CD14-positive monocyte (primary cell): Measurements from ENCODE around the gene TRPV5. TPM values are rescaled to one million over a fixed set of nuclear protein-coding genes. Genes with fewer than 3 reads are reported as not detected.
A peak's percentile ranks its signal among the peaks of the same experiment; 100 is the strongest.

Experiments used
- DNase-seq, 3 donors: peaks; one replicate each; pipeline ENCODE4 v3.0.0-alpha.2; 2011 to 2022
- H2AFZ ChIP-seq: 2 replicates; pipeline ENCODE4 v1.6.0; 2012; ENCODE audit warnings: mild to moderate bottlenecking, low read depth, low read length, inconsistent platforms; ENCODE audit not compliant: insufficient read depth, poor library complexity, severe bottlenecking
- H3K27ac ChIP-seq, 2 donors: 1 replicate in 1 of 2; 2 replicates in 1 of 2; pipeline ENCODE4 v1.5.1; 2012 to 2013; ENCODE audit warnings: low read length in 2 of 2, control low read depth in 1 of 2, inconsistent platforms in 1 of 2, low read depth in 1 of 2, mild to moderate bottlenecking in 1 of 2
- H3K27me3 ChIP-seq, 2 donors: one replicate each; pipeline versions ENCODE4 v1.6.0 to v1.6.1; 2011 to 2013; ENCODE audit warnings: low read length in 2 of 2; ENCODE audit not compliant: control insufficient read depth in 2 of 2, insufficient read depth in 2 of 2
- H3K36me3 ChIP-seq, 2 donors: replicated peaks in 1 of 2; 1 replicate in 1 of 2; 2 replicates in 1 of 2; pipeline versions ENCODE4 v1.5.1 to v1.6.1; 2012 to 2013; ENCODE audit warnings: low read length in 2 of 2, control low read depth in 1 of 2, inconsistent platforms in 1 of 2, mild to moderate bottlenecking in 1 of 2; ENCODE audit not compliant: insufficient read depth in 2 of 2, control insufficient read depth in 1 of 2
- H3K4me1 ChIP-seq, 2 donors: 1 replicate in 1 of 2; 2 replicates in 1 of 2; pipeline versions ENCODE4 v1.5.1 to v1.6.1; 2012 to 2013; ENCODE audit warnings: low read length in 2 of 2, control low read depth in 1 of 2, inconsistent platforms in 1 of 2, mild to moderate bottlenecking in 1 of 2, moderate library complexity in 1 of 2; ENCODE audit not compliant: insufficient read depth in 2 of 2, control insufficient read depth in 1 of 2
- H3K4me2 ChIP-seq: replicated peaks from 2 replicates; pipeline ENCODE3; 2012; ENCODE audit warnings: low read length, moderate library complexity, mild to moderate bottlenecking; ENCODE audit not compliant: poor library complexity, severe bottlenecking; ENCODE audit errors: extremely low read depth
- H3K4me3 ChIP-seq, 3 experiments: fragments of 200-600 bp in 1 of 3; sonication (generic) in 1 of 3; replicated peaks in 1 of 3; 1 replicate in 2 of 3; 2 replicates in 1 of 3; pipeline ENCODE4 v1.5.1; 2011 to 2013; ENCODE audit warnings: low read length in 3 of 3, mild to moderate bottlenecking in 3 of 3, control low read depth in 2 of 3, low read depth in 2 of 3, inconsistent platforms in 1 of 3, moderate library complexity in 1 of 3
- H3K79me2 ChIP-seq: 2 replicates; pipeline ENCODE4 v1.6.0; 2012; ENCODE audit warnings: mild to moderate bottlenecking, control low read depth, inconsistent platforms, low read length, moderate library complexity; ENCODE audit not compliant: insufficient read depth
- H3K9ac ChIP-seq: 2 replicates; pipeline ENCODE4 v1.6.0; 2017; ENCODE audit warnings: low read length, mild to moderate bottlenecking; ENCODE audit not compliant: insufficient read depth, poor library complexity, severe bottlenecking
- H3K9me3 ChIP-seq, 2 donors: replicated peaks in 1 of 2; 1 replicate in 1 of 2; 2 replicates in 1 of 2; pipeline versions ENCODE4 v1.5.1 to v1.6.1; 2012 to 2013; ENCODE audit warnings: low read length in 2 of 2, control low read depth in 1 of 2; ENCODE audit not compliant: control insufficient read depth in 1 of 2, insufficient read depth in 1 of 2
- H4K20me1 ChIP-seq: 2 replicates; pipeline ENCODE4 v1.6.0; 2012; ENCODE audit warnings: mild to moderate bottlenecking, low read length, control low read depth, moderate library complexity; ENCODE audit not compliant: insufficient read depth
- H3K27ac Mint-ChIP-seq, 7 donors: one replicate each; pipeline ENCODE4 v1.8.0; 2020; ENCODE audit warnings: mild to moderate bottlenecking in 7 of 7, mixed read lengths in 7 of 7, moderate library complexity in 6 of 7, inconsistent platforms in 2 of 7
- H3K27me3 Mint-ChIP-seq, 3 donors: one replicate each; pipeline ENCODE4 v1.8.0; 2021 to 2022; ENCODE audit warnings: low read depth in 3 of 3, mild to moderate bottlenecking in 3 of 3, mixed read lengths in 3 of 3, moderate library complexity in 3 of 3, inconsistent platforms in 1 of 3
- H3K36me3 Mint-ChIP-seq, 2 donors: one replicate each; pipeline ENCODE4 v1.8.0; 2020; ENCODE audit warnings: mixed read lengths in 2 of 2, inconsistent platforms in 1 of 2, mild to moderate bottlenecking in 1 of 2
- H3K4me1 Mint-ChIP-seq: one replicate; pipeline ENCODE4 v1.8.0; 2020; ENCODE audit warnings: mild to moderate bottlenecking, mixed read lengths
- H3K4me3 Mint-ChIP-seq, 2 donors: one replicate each; pipeline ENCODE4 v1.8.0; 2020; ENCODE audit warnings: mild to moderate bottlenecking in 2 of 2, mixed read lengths in 2 of 2, moderate library complexity in 1 of 2
- H3K9me3 Mint-ChIP-seq, 7 donors: one replicate each; pipeline ENCODE4 v1.8.0; 2020 to 2022; ENCODE audit warnings: mixed read lengths in 7 of 7, mild to moderate bottlenecking in 6 of 7, moderate library complexity in 6 of 7, inconsistent platforms in 2 of 7
- intact Hi-C, 2 donors: fragments of 100-400 bp; cut with micrococcal nuclease; formaldehyde crosslinking; loops; one replicate each; pipeline versions ENCODE4 v1.15.0 to v1.15.1; 2023
- polyA plus RNA-seq, 3 donors: library from polyadenylated mRNA; depleted of rRNA in 1 of 3; unstranded in 2 of 3; stranded (reverse) in 1 of 3; fragments of 300-500 nt in 2 of 3; fragments of >200 nt in 1 of 3; fragmentation: Illumina TruSeq in 2 of 3; gene quantifications; 1 replicate in 2 of 3; 2 replicates in 1 of 3; pipeline ENCODE4 v1.2.3, GENCODE V29; 2012 to 2021
- TF ChIP-seq, protein P1 (sequence below): fragments of 200-600 bp; IDR thresholded peaks from one replicate; pipeline ENCODE4 v1.8.0; 2022; ENCODE audit warnings: antibody characterized with exemption, mild to moderate bottlenecking

TRPV5 gene
- polyA plus RNA-seq, 3 donors, result not detected

DNA sequence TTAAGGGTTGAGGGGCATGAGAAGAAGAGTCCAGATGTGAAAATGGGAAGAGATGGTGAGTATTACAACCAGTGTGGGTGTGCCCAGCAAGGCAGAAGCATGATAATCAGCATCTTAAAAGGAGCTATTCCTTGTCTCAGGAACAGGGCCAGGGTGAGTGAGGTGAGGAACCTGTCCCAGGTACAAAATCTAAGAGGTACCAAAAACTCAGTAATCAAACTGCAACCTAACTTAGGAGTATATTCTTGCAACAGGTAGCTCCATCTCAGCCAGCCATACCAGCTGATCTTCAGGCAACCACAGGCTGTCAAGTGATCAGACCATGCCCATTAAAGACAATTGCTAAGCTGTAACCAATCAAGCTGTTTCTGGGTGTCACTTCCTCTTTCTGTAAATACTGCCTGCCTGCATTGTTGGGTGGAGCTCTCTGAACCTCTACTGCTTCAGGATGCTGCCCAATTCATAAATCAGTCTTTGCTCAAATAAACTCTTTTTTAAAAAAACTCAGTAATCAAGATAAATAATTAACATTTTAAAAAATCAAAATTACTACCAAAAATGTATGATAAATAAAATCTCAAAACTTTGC lies 21.2 kb upstream of the TRPV5 start:
- TF ChIP-seq, protein P1, sequence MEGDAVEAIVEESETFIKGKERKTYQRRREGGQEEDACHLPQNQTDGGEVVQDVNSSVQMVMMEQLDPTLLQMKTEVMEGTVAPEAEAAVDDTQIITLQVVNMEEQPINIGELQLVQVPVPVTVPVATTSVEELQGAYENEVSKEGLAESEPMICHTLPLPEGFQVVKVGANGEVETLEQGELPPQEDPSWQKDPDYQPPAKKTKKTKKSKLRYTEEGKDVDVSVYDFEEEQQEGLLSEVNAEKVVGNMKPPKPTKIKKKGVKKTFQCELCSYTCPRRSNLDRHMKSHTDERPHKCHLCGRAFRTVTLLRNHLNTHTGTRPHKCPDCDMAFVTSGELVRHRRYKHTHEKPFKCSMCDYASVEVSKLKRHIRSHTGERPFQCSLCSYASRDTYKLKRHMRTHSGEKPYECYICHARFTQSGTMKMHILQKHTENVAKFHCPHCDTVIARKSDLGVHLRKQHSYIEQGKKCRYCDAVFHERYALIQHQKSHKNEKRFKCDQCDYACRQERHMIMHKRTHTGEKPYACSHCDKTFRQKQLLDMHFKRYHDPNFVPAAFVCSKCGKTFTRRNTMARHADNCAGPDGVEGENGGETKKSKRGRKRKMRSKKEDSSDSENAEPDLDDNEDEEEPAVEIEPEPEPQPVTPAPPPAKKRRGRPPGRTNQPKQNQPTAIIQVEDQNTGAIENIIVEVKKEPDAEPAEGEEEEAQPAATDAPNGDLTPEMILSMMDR, result no peak
- no peak overlapping the region for H3K4me3 Mint-ChIP-seq
- no peaks in the 10 kb centered on the region for H3K36me3 ChIP-seq
- H3K4me2 ChIP-seq, result no peak overlapping the region
- H3K4me3 ChIP-seq, result no peak overlapping the region
- H3K9me3 Mint-ChIP-seq, result peaks cover 22 to 35% (median 30%) of the 10 kb centered on the region in 7 donors
- H3K27ac ChIP-seq, result no peak overlapping the region
- no peaks in the 10 kb centered on the region for H3K4me1 Mint-ChIP-seq
- no peaks in the 10 kb centered on the region for H4K20me1 ChIP-seq
- intact Hi-C loops, result no loop called here
- no peak overlapping the region for H3K27ac Mint-ChIP-seq
- H3K9me3 ChIP-seq, result peaks cover 22 to 24% of the 10 kb centered on the region in 2 donors
- H3K27me3 ChIP-seq, result no peaks in the 10 kb centered on the region
- no peak overlapping the region for H3K9ac ChIP-seq
- no peaks in the 10 kb centered on the region for H3K4me1 ChIP-seq
- H3K36me3 Mint-ChIP-seq, result no peaks in the 10 kb centered on the region
- H3K79me2 ChIP-seq, result no peaks in the 10 kb centered on the region
- no peak overlapping the region for H2AFZ ChIP-seq
- peak in 1 of 3 donors; percentile 4 for DNase-seq
- peaks cover 4 to 13% (median 8%) of the 10 kb centered on the region in 3 donors for H3K27me3 Mint-ChIP-seq

DNA sequence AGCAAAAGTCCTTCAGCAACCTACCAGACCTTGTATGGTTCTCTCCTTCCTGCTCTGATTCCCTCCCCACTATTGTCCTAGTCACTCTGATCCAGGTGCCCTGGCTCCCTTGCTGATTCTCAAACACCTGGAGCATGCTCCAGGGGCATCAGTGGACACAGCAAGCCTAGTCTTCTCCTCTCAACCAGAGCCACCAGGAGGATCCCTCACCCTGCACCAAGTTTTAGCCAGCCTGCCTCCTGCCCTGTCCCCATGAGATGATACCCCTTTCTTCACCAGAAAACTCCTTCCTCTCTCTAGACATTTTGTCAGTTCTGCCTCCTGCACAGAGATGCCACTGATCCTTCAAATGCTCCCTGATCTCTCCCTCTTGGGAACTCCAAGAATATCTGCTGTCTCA lies 16.7 kb upstream of the TRPV5 start:
- Mint-ChIP-seq H3K36me3 (no peaks in the 10 kb centered on the region), H3K4me3 (peak overlapping the region in 1 of 2 donors; percentile 24), H3K27ac (peak overlapping the region in 1 of 7 donors; percentile 5), H3K27me3 (peaks cover 1 to 11% (median 6%) of the 10 kb centered on the region in 3 donors), H3K9me3 (peaks cover 10 to 18% (median 14%) of the 10 kb centered on the region in 7 donors), H3K4me1 (no peaks in the 10 kb centered on the region)
- no peak for DNase-seq
- Histone ChIP-seq H2AFZ (no peak overlapping the region), H3K9ac (no peak overlapping the region), H3K27me3 (no peaks in the 10 kb centered on the region), H3K4me2 (no peak overlapping the region), H3K27ac (no peak overlapping the region), H3K4me1 (no peaks in the 10 kb centered on the region), H4K20me1 (no peaks in the 10 kb centered on the region), H3K4me3 (no peak overlapping the region), H3K36me3 (no peaks in the 10 kb centered on the region), H3K79me2 (no peaks in the 10 kb centered on the region), H3K9me3 (peaks cover 11 to 16% of the 10 kb centered on the region in 2 donors)
- intact Hi-C loops, result no loop called here
- TF ChIP-seq, protein P1, result no peak
